AG10803 (cell line): ENCODE results near the gene SIRPA.

Source experiments
- DNase-seq: peaks from one replicate; pipeline ENCODE4 v3.0.0; 2010; ENCODE audit warnings: low read depth
- H3K4me3 ChIP-seq: 2 replicates; pipeline ENCODE4 v1.5.1; 2011; ENCODE audit warnings: mild to moderate bottlenecking, low read length, control low read depth
- CTCF ChIP-seq: conservative IDR thresholded peaks from 2 replicates; pipeline ENCODE4 v1.5.1; 2011; ENCODE audit warnings: mild to moderate bottlenecking, low read length, control low read depth, inconsistent platforms

Gene SIRPA

GRCh38 chr20:1894951-1895673, at the start of gene SIRPA:
TSS of gene SIRPA (plus strand) at chr20:1895407. CDS start at chr20:1895448, 41 bp downstream.
- TF ChIP-seq CTCF = no peak
- peak; percentile 69 for DNase-seq
- H3K4me3 ChIP-seq = peak within 1 kb of the TSS; percentile 88

GRCh38 chr20:1845701-1846100, 49.5 kb upstream of the SIRPA start:
- no peak for TF ChIP-seq CTCF
- H3K4me3 ChIP-seq = no peak overlapping the region
- no peak for DNase-seq

- no peak for TF ChIP-seq CTCF
- H3K4me3 ChIP-seq = no peak overlapping the region
- no peak for DNase-seq
Measured at GRCh38 chr20:1846341-1846740, 48.9 kb upstream of the SIRPA start.

- DNase-seq = no peak
- H3K4me3 ChIP-seq = no peak overlapping the region
- TF ChIP-seq CTCF = no peak
Measured at GRCh38 chr20:1846876-1847275, 48.3 kb upstream of the SIRPA start.

- no peak for TF ChIP-seq CTCF
- DNase-seq = no peak
- no peak overlapping the region for H3K4me3 ChIP-seq
Measured at GRCh38 chr20:1847780-1848179, 47.4 kb upstream of the SIRPA start.

- no peak for DNase-seq
- no peak for TF ChIP-seq CTCF
- no peak overlapping the region for H3K4me3 ChIP-seq
Measured at GRCh38 chr20:1848373-1848772, 46.8 kb upstream of the SIRPA start.

- no peak for DNase-seq
- TF ChIP-seq CTCF = no peak
- no peak overlapping the region for H3K4me3 ChIP-seq
Measured at GRCh38 chr20:1851396-1851795, 43.8 kb upstream of the SIRPA start.
